ENCODE measurements around the gene DNAJC7.

The DNAJC7 gene

DNA sequence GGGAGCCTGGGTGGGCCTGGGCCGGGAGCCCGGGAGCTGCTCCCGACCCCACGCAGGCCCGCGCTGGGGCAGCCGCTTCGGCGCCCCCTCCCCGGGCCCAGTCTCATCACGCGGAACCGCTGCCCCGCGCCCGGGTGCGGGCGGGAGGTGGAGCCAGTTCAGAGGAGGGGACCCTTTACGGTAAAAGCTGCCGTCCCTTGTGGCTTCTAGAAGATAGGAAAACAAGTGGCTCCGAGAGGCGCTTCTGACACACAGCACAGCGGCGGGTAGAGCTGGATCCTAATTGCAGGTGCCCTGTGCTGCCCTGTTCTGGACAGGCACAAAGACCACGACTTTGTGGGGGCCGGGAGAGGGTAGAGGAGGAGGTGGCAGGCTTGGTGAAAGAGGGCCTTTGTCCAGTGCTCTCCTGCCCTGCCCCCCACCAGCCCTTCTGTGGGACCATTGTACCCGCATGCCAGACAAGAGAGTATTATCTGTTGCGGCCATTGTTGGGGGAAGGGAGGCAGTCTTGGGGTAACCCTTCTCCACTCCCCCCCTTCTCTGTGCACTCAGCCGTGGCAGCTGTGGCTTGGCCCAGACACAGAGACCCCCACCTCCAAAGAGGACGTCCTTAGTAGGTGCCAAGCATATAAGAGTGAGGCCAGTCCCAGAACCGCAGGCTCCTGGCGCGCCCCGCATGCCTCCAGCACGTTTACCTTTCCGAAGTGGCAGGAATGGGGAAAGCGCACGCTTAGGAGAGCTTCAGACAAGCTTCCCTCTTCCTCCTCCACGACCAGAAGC, 49.9 kb downstream of the DNAJC7 start:
- H3K9ac ChIP-seq (ENCODE audit: low read length in 2 of 2), result peak overlapping the region; percentile 86 to 91
- peaks cover 16 to 19% of the 10 kb centered on the region in 2 donors for H3K36me3 ChIP-seq (ENCODE audit: control insufficient read depth in 2 of 2, insufficient read depth in 2 of 2, low read length in 2 of 2)
- peak overlapping the region; percentile 69 for H3K27ac ChIP-seq (ENCODE audit: low read length)
- H3K4me1 ChIP-seq (ENCODE audit: control insufficient read depth, insufficient read depth, low read length), result peaks cover 50% of the 10 kb centered on the region
- H3K27me3 ChIP-seq (ENCODE audit: control insufficient read depth in 1 of 2, insufficient read depth in 2 of 2, low read length in 2 of 2), result no peaks in the 10 kb centered on the region
- H3K9me3 ChIP-seq (ENCODE audit: control insufficient read depth in 2 of 2, low read length in 2 of 2), result no peaks in the 10 kb centered on the region
- peak overlapping the region; percentile 61 to 84 for H3K4me3 ChIP-seq (ENCODE audit: low read length in 2 of 2)

DNA sequence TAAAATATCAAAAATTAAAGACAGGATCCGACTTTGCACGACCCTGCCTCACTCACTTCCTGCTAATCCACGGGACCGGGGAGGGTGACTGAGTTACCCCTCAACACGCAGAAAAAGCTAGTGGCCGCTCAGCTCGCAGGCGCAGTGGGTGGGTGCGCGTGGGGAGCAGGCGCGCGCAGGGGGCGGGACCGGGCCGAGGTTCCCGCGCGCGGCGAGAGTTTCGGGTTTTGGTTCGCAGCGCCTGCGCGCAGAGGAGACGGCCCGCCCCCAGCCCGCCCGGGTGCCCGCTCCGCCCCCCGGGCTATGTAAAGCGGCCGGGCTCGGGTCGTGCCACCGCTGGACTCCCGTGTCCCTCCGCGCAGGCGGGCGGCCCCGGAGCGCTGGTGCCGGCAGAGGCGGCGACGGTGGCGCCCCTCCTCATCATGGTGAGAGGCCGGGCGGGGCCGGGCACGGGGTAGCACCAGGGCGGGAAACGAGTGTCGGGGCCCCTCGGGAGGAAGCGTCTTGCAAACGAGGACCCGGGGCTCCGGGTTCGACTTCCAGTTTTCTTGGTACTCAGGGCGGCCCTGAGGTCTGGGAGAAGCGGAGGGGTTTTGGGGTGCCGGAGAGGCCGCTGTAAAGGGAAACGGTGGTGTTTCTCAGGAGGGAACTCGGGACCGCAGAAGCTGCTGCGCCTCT, 50.6 kb downstream of the DNAJC7 start, which contains the start of gene CNP:
CNP (plus strand) TSS at position 333 of the 678 bp plus-strand sequence; CDS start at position 423, 90 bp downstream.
- no peaks in the 10 kb centered on the region for H3K9me3 ChIP-seq (ENCODE audit: control insufficient read depth in 2 of 2, low read length in 2 of 2)
- H3K36me3 ChIP-seq (ENCODE audit: control insufficient read depth in 2 of 2, insufficient read depth in 2 of 2, low read length in 2 of 2), result peaks cover 9 to 13% of the 10 kb centered on the region in 2 donors
- peak within 1 kb of the TSS; percentile 90 to 91 for H3K9ac ChIP-seq (ENCODE audit: low read length in 2 of 2)
- peak within 1 kb of the TSS; percentile 61 to 84 for H3K4me3 ChIP-seq (ENCODE audit: low read length in 2 of 2)
- peaks cover 49% of the 10 kb centered on the region for H3K4me1 ChIP-seq (ENCODE audit: control insufficient read depth, insufficient read depth, low read length)
- peak within 1 kb of the TSS; percentile 78 for H3K27ac ChIP-seq (ENCODE audit: low read length)
- H3K27me3 ChIP-seq (ENCODE audit: control insufficient read depth in 1 of 2, insufficient read depth in 2 of 2, low read length in 2 of 2), result no peaks in the 10 kb centered on the region

DNA sequence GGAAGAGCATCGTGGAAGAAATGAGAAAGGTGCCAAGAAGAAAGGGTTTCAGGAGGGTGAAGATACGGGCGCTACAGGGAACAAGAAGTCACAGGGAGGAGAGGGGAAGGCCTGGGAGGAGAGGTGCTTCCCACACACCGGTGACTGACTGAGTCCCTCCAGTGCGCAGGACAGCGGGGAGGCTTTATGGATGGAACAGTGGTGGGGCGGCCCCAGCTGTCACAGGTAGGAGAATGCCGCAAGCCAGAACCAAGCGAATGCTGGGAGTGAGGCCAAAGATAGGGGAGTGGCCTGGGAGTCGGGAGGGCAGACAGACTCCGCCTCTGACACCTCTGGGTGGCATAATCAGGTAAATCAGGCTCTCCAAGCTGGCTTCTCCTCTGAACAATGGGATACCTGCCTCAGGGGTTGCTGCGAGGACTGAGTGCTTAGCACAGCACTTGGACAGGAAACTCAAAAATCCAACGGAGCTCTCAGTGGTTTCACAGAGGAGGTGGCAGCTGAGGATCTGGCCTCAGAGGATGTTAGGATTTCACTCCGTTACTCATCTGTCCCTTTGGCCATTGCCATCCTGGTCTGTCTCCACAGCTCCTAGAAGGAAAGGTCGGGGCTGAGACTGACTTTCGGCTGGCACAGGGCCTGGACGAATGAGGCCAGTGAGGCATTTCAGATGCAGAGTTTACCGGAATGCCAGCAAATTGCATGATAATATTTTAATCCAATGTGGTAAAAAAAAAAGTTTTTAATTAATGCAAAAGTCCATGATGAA, 51.4 kb downstream of the DNAJC7 start:
- Histone ChIP-seq H3K36me3 (ENCODE audit: control insufficient read depth in 2 of 2, insufficient read depth in 2 of 2, low read length in 2 of 2) (peaks cover 7 to 13% of the 10 kb centered on the region in 2 donors), H3K9me3 (ENCODE audit: control insufficient read depth in 2 of 2, low read length in 2 of 2) (no peaks in the 10 kb centered on the region), H3K9ac (ENCODE audit: low read length in 2 of 2) (peak overlapping the region; percentile 56 to 90), H3K27ac (ENCODE audit: low read length) (peak overlapping the region; percentile 78), H3K27me3 (ENCODE audit: control insufficient read depth in 1 of 2, insufficient read depth in 2 of 2, low read length in 2 of 2) (no peaks in the 10 kb centered on the region), H3K4me3 (ENCODE audit: low read length in 2 of 2) (peak overlapping the region; percentile 61 to 84), H3K4me1 (ENCODE audit: control insufficient read depth, insufficient read depth, low read length) (peaks cover 49% of the 10 kb centered on the region)

DNA sequence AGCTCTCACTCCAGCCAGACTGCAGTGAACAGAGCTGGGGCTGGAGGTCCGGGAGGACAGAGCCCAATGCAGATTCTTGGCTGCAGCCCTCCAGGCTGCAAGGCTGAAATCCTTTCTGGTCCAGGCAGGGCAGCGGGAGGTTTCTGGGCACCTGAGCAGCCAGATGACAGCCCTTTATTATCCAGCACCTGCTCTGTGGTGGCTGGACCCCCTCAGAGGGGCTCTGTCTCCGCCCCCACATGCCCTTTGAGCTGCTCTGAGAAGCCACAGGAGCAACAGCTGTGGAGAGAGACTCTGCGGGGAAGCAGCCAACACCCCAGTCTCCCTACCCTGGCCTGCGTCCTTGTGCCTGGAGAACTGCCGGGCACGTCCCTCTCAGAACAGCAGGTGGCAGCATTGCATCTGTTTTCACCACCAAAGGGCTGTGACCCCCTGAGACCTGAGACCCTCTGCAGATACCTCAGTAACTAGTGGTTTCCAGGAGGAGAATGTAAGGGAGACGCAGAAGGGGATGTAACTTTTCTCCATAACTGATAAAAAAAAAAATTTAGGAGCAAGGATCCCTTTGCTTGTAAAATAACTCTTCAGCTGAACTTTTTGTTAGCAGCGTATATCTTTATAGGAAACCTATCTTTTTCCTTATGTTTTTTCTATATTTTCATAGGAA, 54.3 kb downstream of the DNAJC7 start:
- Histone ChIP-seq H3K36me3 (ENCODE audit: control insufficient read depth in 2 of 2, insufficient read depth in 2 of 2, low read length in 2 of 2) (no peaks in the 10 kb centered on the region), H3K27me3 (ENCODE audit: control insufficient read depth in 1 of 2, insufficient read depth in 2 of 2, low read length in 2 of 2) (no peaks in the 10 kb centered on the region), H3K9me3 (ENCODE audit: control insufficient read depth in 2 of 2, low read length in 2 of 2) (no peaks in the 10 kb centered on the region), H3K9ac (ENCODE audit: low read length in 2 of 2) (peak overlapping the region in 1 of 2 donors; percentile 13), H3K4me3 (ENCODE audit: low read length in 2 of 2) (peak overlapping the region in 1 of 2 donors; percentile 8), H3K27ac (ENCODE audit: low read length) (no peak overlapping the region), H3K4me1 (ENCODE audit: control insufficient read depth, insufficient read depth, low read length) (peaks cover 36% of the 10 kb centered on the region)

DNA sequence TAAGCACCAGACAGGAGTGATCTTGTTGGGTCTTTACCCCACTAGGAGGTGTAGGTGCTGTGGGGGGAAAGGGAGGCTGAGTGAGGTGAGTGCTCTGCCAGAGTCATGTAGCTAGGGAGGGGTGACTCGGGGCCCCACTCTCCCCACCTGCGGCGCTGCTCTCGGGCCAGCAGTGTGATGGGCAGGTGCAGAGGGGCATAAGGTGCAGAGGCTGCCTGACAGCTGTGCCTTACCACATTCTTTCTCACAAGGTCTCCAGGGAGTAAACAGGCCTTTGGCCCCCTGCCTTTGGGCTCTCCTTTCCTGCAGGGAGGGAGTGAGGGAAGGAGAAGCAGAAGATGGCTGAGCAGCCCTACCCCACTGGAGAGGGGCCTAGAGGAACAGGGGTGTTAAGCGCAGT, 55.1 kb downstream of the DNAJC7 start:
- no peak overlapping the region for H3K27ac ChIP-seq (ENCODE audit: low read length)
- H3K36me3 ChIP-seq (ENCODE audit: control insufficient read depth in 2 of 2, insufficient read depth in 2 of 2, low read length in 2 of 2), result no peaks in the 10 kb centered on the region
- H3K9ac ChIP-seq (ENCODE audit: low read length in 2 of 2), result no peak overlapping the region
- peaks cover 28% of the 10 kb centered on the region for H3K4me1 ChIP-seq (ENCODE audit: control insufficient read depth, insufficient read depth, low read length)
- H3K4me3 ChIP-seq (ENCODE audit: low read length in 2 of 2), result no peak overlapping the region
- H3K27me3 ChIP-seq (ENCODE audit: control insufficient read depth in 1 of 2, insufficient read depth in 2 of 2, low read length in 2 of 2), result no peaks in the 10 kb centered on the region
- H3K9me3 ChIP-seq (ENCODE audit: control insufficient read depth in 2 of 2, low read length in 2 of 2), result no peaks in the 10 kb centered on the region

DNA sequence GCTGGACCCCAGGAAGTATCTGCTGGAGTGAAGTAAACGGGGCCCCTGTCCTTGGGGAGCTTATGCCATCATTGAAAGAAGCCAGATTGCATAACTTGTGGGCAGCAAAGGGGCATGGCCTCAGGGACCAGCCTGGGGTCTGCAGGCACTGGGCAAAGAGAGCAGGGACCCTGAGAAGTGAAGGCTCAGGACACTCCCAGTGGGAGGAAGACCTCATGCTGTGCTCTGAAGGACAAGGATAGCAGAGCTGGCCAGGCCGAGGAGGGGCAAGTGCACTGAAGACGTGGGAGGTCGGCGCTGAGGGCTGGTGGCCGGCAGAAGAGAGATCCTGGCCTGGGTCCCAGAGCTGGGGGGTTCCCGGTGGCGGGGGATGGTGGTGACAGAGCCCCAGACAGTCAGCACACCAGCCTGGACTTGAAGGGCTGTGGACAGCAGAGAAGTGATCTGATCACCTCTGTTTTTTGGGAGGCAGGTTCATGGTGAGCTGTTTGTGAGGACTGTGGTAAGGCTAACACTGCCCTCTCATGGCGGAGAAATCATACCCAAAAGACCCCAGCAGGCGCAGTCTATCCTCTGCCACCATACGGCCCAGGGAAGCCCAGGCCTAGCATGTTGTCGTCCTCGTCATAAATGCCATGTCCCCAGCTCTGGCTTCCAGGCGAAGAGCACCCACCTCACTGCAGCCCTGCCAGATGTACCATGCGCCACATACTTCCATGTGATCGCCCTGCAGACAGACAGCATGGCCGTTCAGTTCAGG, 57.7 kb downstream of the DNAJC7 start:
- Histone ChIP-seq H3K4me3 (ENCODE audit: low read length in 2 of 2) (no peak overlapping the region), H3K4me1 (ENCODE audit: control insufficient read depth, insufficient read depth, low read length) (peaks cover 10% of the 10 kb centered on the region), H3K27ac (ENCODE audit: low read length) (no peak overlapping the region), H3K27me3 (ENCODE audit: control insufficient read depth in 1 of 2, insufficient read depth in 2 of 2, low read length in 2 of 2) (no peaks in the 10 kb centered on the region), H3K9me3 (ENCODE audit: control insufficient read depth in 2 of 2, low read length in 2 of 2) (no peaks in the 10 kb centered on the region), H3K9ac (ENCODE audit: low read length in 2 of 2) (no peak overlapping the region), H3K36me3 (ENCODE audit: control insufficient read depth in 2 of 2, insufficient read depth in 2 of 2, low read length in 2 of 2) (peaks cover 0 to 3% of the 10 kb centered on the region in 2 donors)

DNA sequence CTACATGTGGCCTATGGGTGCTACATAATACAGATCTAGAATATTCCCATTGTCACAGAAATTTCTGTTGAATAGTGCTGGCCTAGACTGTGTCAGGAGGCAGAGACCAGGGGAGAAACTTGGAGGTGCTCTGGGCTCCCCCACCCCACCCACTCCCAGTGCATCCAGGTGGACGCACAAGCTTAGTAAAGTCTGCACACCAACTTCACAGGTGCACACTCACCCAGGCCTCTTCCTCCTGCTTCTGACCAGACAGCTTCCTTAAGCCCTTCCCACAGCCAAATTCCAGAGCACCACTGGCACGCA, 58.3 kb downstream of the DNAJC7 start:
- H3K4me1 ChIP-seq (ENCODE audit: control insufficient read depth, insufficient read depth, low read length), result peaks cover 10% of the 10 kb centered on the region
- H3K9me3 ChIP-seq (ENCODE audit: control insufficient read depth in 2 of 2, low read length in 2 of 2), result no peaks in the 10 kb centered on the region
- no peak overlapping the region for H3K9ac ChIP-seq (ENCODE audit: low read length in 2 of 2)
- no peak overlapping the region for H3K4me3 ChIP-seq (ENCODE audit: low read length in 2 of 2)
- no peak overlapping the region for H3K27ac ChIP-seq (ENCODE audit: low read length)
- H3K36me3 ChIP-seq (ENCODE audit: control insufficient read depth in 2 of 2, insufficient read depth in 2 of 2, low read length in 2 of 2), result peaks cover 0 to 3% of the 10 kb centered on the region in 2 donors
- H3K27me3 ChIP-seq (ENCODE audit: control insufficient read depth in 1 of 2, insufficient read depth in 2 of 2, low read length in 2 of 2), result no peaks in the 10 kb centered on the region

DNA sequence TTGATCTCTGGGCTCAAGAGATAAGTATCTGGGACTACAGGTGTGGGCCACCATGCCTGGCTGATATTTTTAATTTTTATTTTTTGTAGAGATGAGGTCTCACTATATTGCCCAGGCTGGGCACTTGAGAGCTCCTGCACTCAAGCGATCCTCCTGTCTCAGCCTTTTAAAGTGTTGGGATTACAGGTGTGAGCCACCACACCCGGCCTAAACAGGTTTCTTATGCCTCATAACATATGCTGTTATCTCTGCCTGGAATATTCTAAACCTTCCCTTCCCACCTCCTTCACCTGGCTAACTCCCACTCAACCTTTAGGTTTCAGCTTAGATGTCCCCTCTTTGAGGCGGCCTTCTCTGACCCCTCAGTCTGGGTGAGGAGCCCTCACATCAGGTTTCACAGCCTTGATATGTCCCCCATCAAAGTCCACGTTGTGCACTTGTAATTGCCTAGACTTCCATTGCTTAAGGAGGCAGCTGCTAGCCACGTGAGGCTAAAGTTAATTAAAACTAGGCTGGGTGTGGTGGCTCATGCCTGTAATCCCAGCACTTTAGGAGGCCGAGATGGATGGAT, 59.3 kb downstream of the DNAJC7 start:
- Histone ChIP-seq H3K9me3 (ENCODE audit: control insufficient read depth in 2 of 2, low read length in 2 of 2) (no peaks in the 10 kb centered on the region), H3K27me3 (ENCODE audit: control insufficient read depth in 1 of 2, insufficient read depth in 2 of 2, low read length in 2 of 2) (no peaks in the 10 kb centered on the region), H3K9ac (ENCODE audit: low read length in 2 of 2) (no peak overlapping the region), H3K36me3 (ENCODE audit: control insufficient read depth in 2 of 2, insufficient read depth in 2 of 2, low read length in 2 of 2) (peaks cover 0 to 3% of the 10 kb centered on the region in 2 donors), H3K4me3 (ENCODE audit: low read length in 2 of 2) (no peak overlapping the region), H3K27ac (ENCODE audit: low read length) (no peak overlapping the region), H3K4me1 (ENCODE audit: control insufficient read depth, insufficient read depth, low read length) (peaks cover 10% of the 10 kb centered on the region)

DNA sequence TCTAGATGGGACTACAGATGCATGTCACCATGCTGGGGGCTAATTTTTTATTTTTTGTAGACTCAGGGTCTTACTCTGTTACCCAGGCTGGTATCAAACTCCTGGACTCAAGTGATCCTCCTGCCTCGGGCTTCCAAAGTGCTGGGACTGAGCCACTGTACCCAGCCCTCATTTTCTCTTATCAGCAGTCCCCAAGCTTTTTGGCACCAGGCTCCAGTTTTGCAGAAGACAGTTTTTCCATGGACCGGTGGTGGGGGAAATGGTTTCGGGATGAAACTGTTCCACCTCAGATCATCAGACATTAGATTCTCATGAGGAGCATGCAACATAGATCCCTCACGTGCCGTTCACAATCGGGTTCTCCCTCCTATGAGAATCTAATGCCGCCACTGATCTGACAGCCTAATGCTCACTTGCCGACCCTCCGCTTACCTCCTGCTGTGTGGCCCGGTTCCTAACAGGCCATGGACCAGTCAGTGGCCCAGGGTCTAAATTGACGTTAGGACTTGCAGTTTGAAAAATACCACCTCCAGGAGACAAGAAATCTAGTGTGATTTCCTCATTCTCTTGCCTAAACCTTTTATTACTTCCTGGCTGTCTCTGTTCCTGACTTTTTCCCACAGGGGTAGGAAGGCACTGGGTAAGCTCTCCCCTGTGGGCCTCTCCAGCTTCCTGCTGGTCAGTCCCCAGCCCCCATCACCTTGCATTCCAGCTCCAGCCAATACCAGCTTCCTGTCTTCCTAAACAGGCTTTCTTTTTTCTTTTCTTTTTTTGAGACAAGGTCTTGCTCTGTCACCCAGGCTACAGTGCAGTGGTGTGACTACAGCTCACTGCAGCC, 60.0 kb downstream of the DNAJC7 start:
- Histone ChIP-seq H3K36me3 (ENCODE audit: control insufficient read depth in 2 of 2, insufficient read depth in 2 of 2, low read length in 2 of 2) (peaks cover 0 to 3% of the 10 kb centered on the region in 2 donors), H3K4me1 (ENCODE audit: control insufficient read depth, insufficient read depth, low read length) (peaks cover 3% of the 10 kb centered on the region), H3K9me3 (ENCODE audit: control insufficient read depth in 2 of 2, low read length in 2 of 2) (no peaks in the 10 kb centered on the region), H3K9ac (ENCODE audit: low read length in 2 of 2) (no peak overlapping the region), H3K4me3 (ENCODE audit: low read length in 2 of 2) (no peak overlapping the region), H3K27ac (ENCODE audit: low read length) (no peak overlapping the region), H3K27me3 (ENCODE audit: control insufficient read depth in 1 of 2, insufficient read depth in 2 of 2, low read length in 2 of 2) (no peaks in the 10 kb centered on the region)
